ENCODE results near the gene ZMYND8. TPM values are rescaled to one million over a fixed set of nuclear protein-coding genes. Genes with fewer than 3 reads are reported as not detected.
"Not testable (repeated sequence)": the region's sequence is repeated elsewhere in the genome, so short reads cannot be mapped to it uniquely, and the experiment has no call there.

Gene ZMYND8
- polyA plus RNA-seq, 1 donor from 2014 or later = 16.8 TPM

GRCh38 chr20:47243003-47243402 lies 113.5 kb downstream of the ZMYND8 start:
- Histone ChIP-seq H3K4me3 (ENCODE audit: low read length) (no peak overlapping the region), H3K27ac (ENCODE audit: low read length) (no peak overlapping the region), H3K9me2 (ENCODE audit: insufficient read depth, low read length) (no peaks in the 10 kb centered on the region), H3K79me2 (replicated peaks; ENCODE audit: insufficient read depth, low read length) (no peaks in the 10 kb centered on the region), H2AFZ (ENCODE audit: low read depth, low read length) (no peak overlapping the region), H3K4me2 (ENCODE audit: low read length) (no peak overlapping the region), H4K20me1 (ENCODE audit: insufficient read depth) (no peaks in the 10 kb centered on the region), H3K36me3 (ENCODE audit: insufficient read depth, low read length) (peaks cover 14% of the 10 kb centered on the region), H3F3A (ENCODE audit: insufficient read depth, low read length, poor library complexity, severe bottlenecking) (no peaks in the 10 kb centered on the region), H3K9ac (ENCODE audit: low read length) (no peak overlapping the region), H3K9me3 (ENCODE audit: low read length) (no peaks in the 10 kb centered on the region), H3K27me3 (ENCODE audit: insufficient read depth, low read depth, low read length) (no peaks in the 10 kb centered on the region)
- TF ChIP-seq SMC3 (conservative IDR thresholded peaks at IDR 0.05; ENCODE audit: poor library complexity) (no peak), CTCF (IDR thresholded peaks at IDR 0.05; ENCODE audit: poor library complexity, severe bottlenecking) (no peak), RAD21 (conservative IDR thresholded peaks at IDR 0.05) (no peak), EZH2 (IDR thresholded peaks at IDR 0.05; ENCODE audit: borderline replicate concordance, insufficient read depth, low read length, poor library complexity, severe bottlenecking) (no peak)

- Histone ChIP-seq H3K9me3 (ENCODE audit: low read length) (no peaks in the 10 kb centered on the region), H3K4me3 (ENCODE audit: low read length) (no peak overlapping the region), H3K79me2 (replicated peaks; ENCODE audit: insufficient read depth, low read length) (no peaks in the 10 kb centered on the region), H3K27ac (ENCODE audit: low read length) (no peak overlapping the region), H3K9ac (ENCODE audit: low read length) (no peak overlapping the region), H3K9me2 (ENCODE audit: insufficient read depth, low read length) (no peaks in the 10 kb centered on the region), H3K36me3 (ENCODE audit: insufficient read depth, low read length) (peaks cover 11% of the 10 kb centered on the region), H2AFZ (ENCODE audit: low read depth, low read length) (no peak overlapping the region), H3K4me2 (ENCODE audit: low read length) (no peak overlapping the region), H3F3A (ENCODE audit: insufficient read depth, low read length, poor library complexity, severe bottlenecking) (no peaks in the 10 kb centered on the region), H3K27me3 (ENCODE audit: insufficient read depth, low read depth, low read length) (no peaks in the 10 kb centered on the region), H4K20me1 (ENCODE audit: insufficient read depth) (no peaks in the 10 kb centered on the region)
- no peak for TF ChIP-seq CTCF (IDR thresholded peaks at IDR 0.05; ENCODE audit: poor library complexity, severe bottlenecking)
- no peak for TF ChIP-seq MXI1 (conservative IDR thresholded peaks at IDR 0.05; ENCODE audit: poor library complexity, severe bottlenecking)
- TF ChIP-seq EP300 (conservative IDR thresholded peaks at IDR 0.05; ENCODE audit: poor library complexity, severe bottlenecking) = no peak
- no peak for TF ChIP-seq TAF1 (IDR thresholded peaks at IDR 0.05; ENCODE audit: low read depth)
- no peak for TF ChIP-seq POLR2AphosphoS5 (IDR thresholded peaks at IDR 0.05)
- no peak for TF ChIP-seq EZH2 (IDR thresholded peaks at IDR 0.05; ENCODE audit: borderline replicate concordance, insufficient read depth, low read length, poor library complexity, severe bottlenecking)
- no peak for TF ChIP-seq RAD21 (conservative IDR thresholded peaks at IDR 0.05)
- no peak for TF ChIP-seq SMC3 (conservative IDR thresholded peaks at IDR 0.05; ENCODE audit: poor library complexity)
- no peak for TF ChIP-seq REST (IDR thresholded peaks at IDR 0.05; ENCODE audit: borderline replicate concordance)
Observed at GRCh38 chr20:47241345-47241781, 115.1 kb downstream of the ZMYND8 start.

GRCh38 chr20:47240096-47240495 lies 116.4 kb downstream of the ZMYND8 start:
- H3K9me3 ChIP-seq (ENCODE audit: low read length); H4K20me1 ChIP-seq (ENCODE audit: insufficient read depth); H3K9me2 ChIP-seq (ENCODE audit: insufficient read depth, low read length); H3K27me3 ChIP-seq (ENCODE audit: insufficient read depth, low read depth, low read length); H2AFZ ChIP-seq (ENCODE audit: low read depth, low read length); H3K9ac ChIP-seq (ENCODE audit: low read length); H3K79me2 ChIP-seq (replicated peaks; ENCODE audit: insufficient read depth, low read length); H3F3A ChIP-seq (ENCODE audit: insufficient read depth, low read length, poor library complexity, severe bottlenecking); H3K27ac ChIP-seq (ENCODE audit: low read length); H3K36me3 ChIP-seq (ENCODE audit: insufficient read depth, low read length); H3K4me3 ChIP-seq (ENCODE audit: low read length); H3K4me2 ChIP-seq (ENCODE audit: low read length): not testable (repeated sequence)
